B cell (primary cell): ENCODE measurements around the gene P4HA1. TPM values are rescaled to one million over a fixed set of nuclear protein-coding genes. Genes with fewer than 3 reads are reported as not detected.

Source experiments
- ATAC-seq: fragments of 200-7000 bp; cut with Tn5 transposase; one replicate; pipeline ENCODE4 v1.10.0; 2021; ENCODE audit warnings: low read depth, mild to moderate bottlenecking, moderate number of reproducible peaks, moderate library complexity
- CTCF ChIA-PET: fragments of 350-600 bp; sonication (Branson Sonifier 250); formaldehyde crosslinking; loops from one replicate; lab custom pipeline; 2021; ENCODE audit warnings: antibody characterized with exemption, inconsistent platforms; lab: Charles Lee
- POLR2A ChIA-PET: fragments of 350-600 bp; sonication (Branson Sonifier 250); formaldehyde crosslinking; loops from one replicate; lab custom pipeline; 2021; ENCODE audit warnings: antibody characterized with exemption; lab: Charles Lee
- DNase-seq: peaks from one replicate; pipeline ENCODE4 v3.0.0; 2013
- H2AFZ ChIP-seq: 2 replicates; pipeline ENCODE4 v1.6.1; 2012; ENCODE audit warnings: mild to moderate bottlenecking, low read depth, low read length; ENCODE audit not compliant: insufficient read depth, poor library complexity, severe bottlenecking
- H3K27ac ChIP-seq, 2 donors: 1 replicate in 1 of 2; 2 replicates in 1 of 2; pipeline ENCODE4 v1.5.1; 2012 to 2013; ENCODE audit warnings: low read length in 2 of 2, mild to moderate bottlenecking in 2 of 2, moderate library complexity in 1 of 2
- H3K27me3 ChIP-seq, 4 experiments: fragments of 200-600 bp in 1 of 4; sonication (generic) in 1 of 4; replicated peaks in 1 of 4; 1 replicate in 2 of 4; 2 replicates in 2 of 4; pipeline versions ENCODE4 v1.6.1 to v1.7.0; 2013 to 2016; ENCODE audit warnings: low read length in 3 of 4, mild to moderate bottlenecking in 2 of 4, mixed read lengths in 1 of 4, moderate library complexity in 1 of 4; ENCODE audit not compliant: insufficient read depth in 4 of 4, control insufficient read depth in 3 of 4; ENCODE audit errors: control extremely low read depth in 1 of 4
- H3K36me3 ChIP-seq, 2 experiments: replicated peaks in 1 of 2; 1 replicate in 1 of 2; 2 replicates in 1 of 2; pipeline versions ENCODE4 v1.6.1 to v1.7.1; 2013; ENCODE audit warnings: low read length in 1 of 2; ENCODE audit not compliant: insufficient read depth in 2 of 2, control insufficient read depth in 1 of 2; ENCODE audit errors: control extremely low read depth in 1 of 2, extremely low read depth in 1 of 2
- H3K4me1 ChIP-seq, 2 donors: fragments of 200-600 bp in 1 of 2; sonication (generic) in 1 of 2; 1 replicate in 1 of 2; 2 replicates in 1 of 2; pipeline versions ENCODE4 v1.5.1 to v1.6.1; 2013 to 2017; ENCODE audit warnings: low read length in 2 of 2; ENCODE audit not compliant: control insufficient read depth in 2 of 2, insufficient read depth in 2 of 2
- H3K4me2 ChIP-seq: replicated peaks from 2 replicates; pipeline ENCODE3; 2012; ENCODE audit warnings: mild to moderate bottlenecking, low read depth, low read length; ENCODE audit not compliant: poor library complexity, severe bottlenecking
- H3K4me3 ChIP-seq, 5 experiments: fragments of 200-600 bp in 1 of 5; sonication (generic) in 1 of 5; 1 replicate in 3 of 5; 2 replicates in 2 of 5; pipeline versions ENCODE4 v1.5.1 to v1.7.0; 2011 to 2016; ENCODE audit warnings: low read length in 4 of 5, mild to moderate bottlenecking in 4 of 5, low read depth in 2 of 5, control low read depth in 1 of 5, moderate library complexity in 1 of 5; ENCODE audit not compliant: insufficient read depth in 1 of 5; ENCODE audit errors: control extremely low read depth in 1 of 5, extremely low read depth in 1 of 5
- H3K79me2 ChIP-seq: fragments of 200-600 bp; sonication (generic); one replicate; pipeline ENCODE4 v1.6.0; 2016; ENCODE audit warnings: low read length; ENCODE audit not compliant: control insufficient read depth, insufficient read depth
- H3K9ac ChIP-seq: fragments of 200-600 bp; sonication (generic); 2 replicates; pipeline ENCODE4 v1.6.1; 2017; ENCODE audit warnings: mild to moderate bottlenecking, low read length, moderate library complexity
- H3K9me3 ChIP-seq, 3 donors: one replicate each; pipeline versions ENCODE4 v1.6.1 to v1.7.1; 2013; ENCODE audit warnings: low read length in 2 of 3; ENCODE audit not compliant: control insufficient read depth in 2 of 3, insufficient read depth in 1 of 3; ENCODE audit errors: control extremely low read depth in 1 of 3
- H4K20me1 ChIP-seq: 2 replicates; pipeline ENCODE4 v1.6.0; 2012; ENCODE audit warnings: mild to moderate bottlenecking, low read length; ENCODE audit not compliant: insufficient read depth, control insufficient read depth, poor library complexity, severe bottlenecking
- H3K27ac Mint-ChIP-seq: one replicate; pipeline ENCODE4 v1.8.0; 2021; ENCODE audit warnings: mixed read lengths
- H3K27me3 Mint-ChIP-seq: one replicate; pipeline ENCODE4 v1.8.0; 2021; ENCODE audit warnings: mixed read lengths
- H3K4me1 Mint-ChIP-seq: one replicate; pipeline ENCODE4 v1.8.0; 2021; ENCODE audit warnings: mixed read lengths
- H3K4me3 Mint-ChIP-seq: one replicate; pipeline ENCODE4 v1.8.0; 2021; ENCODE audit warnings: mixed read lengths
- H3K9me3 Mint-ChIP-seq: one replicate; pipeline ENCODE4 v1.8.0; 2022; ENCODE audit warnings: mixed read lengths; ENCODE audit not compliant: insufficient read depth
- CTCF ChIP-seq: fragments of 200-600 bp; IDR thresholded peaks from one replicate; pipeline ENCODE4 v1.8.0; 2022; ENCODE audit warnings: antibody characterized with exemption, mild to moderate bottlenecking
- EZH2 ChIP-seq: IDR thresholded peaks from 2 replicates; pipeline ENCODE4 v1.6.1; 2012; ENCODE audit warnings: borderline replicate concordance, low read depth, mild to moderate bottlenecking, moderate library complexity, low read length; ENCODE audit not compliant: insufficient read depth, poor library complexity, severe bottlenecking
- WGBS: methylation state at CpG from one replicate; pipeline ENCODE4 v1.1.5; 2013; ENCODE audit warnings: missing lambda C conversion rate; ENCODE audit not compliant: insufficient coverage; 5-methylcytosine and 5-hydroxymethylcytosine counted together
- intact Hi-C: fragments of 100-400 bp; cut with micrococcal nuclease; formaldehyde crosslinking; loops from one replicate; pipeline ENCODE4 v1.10.0; 2022
- polyA plus RNA-seq: library from polyadenylated mRNA; depleted of rRNA; stranded (reverse); fragments of >200 nt; gene quantifications from 2 replicates; pipeline ENCODE4 v1.2.3, GENCODE V29; 2012
- total RNA-seq, 2 donors: library from RNA; stranded (reverse); fragments of 120-200 nt in 1 of 2; gene quantifications; 1 replicate in 1 of 2; 2 replicates in 1 of 2; pipeline versions ENCODE4 v1.2.3 to v1.2.4, GENCODE V29; 2013 to 2022

Gene P4HA1
- total and polyA plus RNA-seq, 2 donors (not counting 1 experiment from before 2014, with no cell fraction given), result 12.8 to 19.0 TPM

GRCh38 chr10:73131913-73132686, 35.4 kb upstream of the P4HA1 start:
- Histone ChIP-seq H3K36me3 (peaks cover 12 to 69% of the 10 kb centered on the region in 2 experiments), H3K9me3 (peaks cover 0 to 1% (median 0%) of the 10 kb centered on the region in 3 donors), H3K79me2 (no peaks in the 10 kb centered on the region), H3K4me1 (no peaks in the 10 kb centered on the region), H2AFZ (no peak overlapping the region), H3K4me2 (no peak overlapping the region), H3K27ac (no peak overlapping the region), H4K20me1 (no peaks in the 10 kb centered on the region), H3K9ac (no peak overlapping the region), H3K4me3 (no peak overlapping the region), H3K27me3 (no peaks in the 10 kb centered on the region)
- ATAC-seq (peak; percentile 36), DNase-seq (no peak)
- H3K27me3 Mint-ChIP-seq, result no peaks in the 10 kb centered on the region
- intact Hi-C loops, result loop anchor here (5.0 kb wide), 1 partner anchor 35 kb away; the partner anchor contains the start of gene P4HA1
- peaks cover 12% of the 10 kb centered on the region for H3K4me1 Mint-ChIP-seq
- POLR2A ChIA-PET, result no interaction called here
- no peaks in the 10 kb centered on the region for H3K9me3 Mint-ChIP-seq
- 100% methylated on average over 1 of the region's 2 CpGs for WGBS
- H3K27ac Mint-ChIP-seq, result peak overlapping the region; percentile 12
- CTCF ChIA-PET, result interaction anchor here (3.2 kb wide), 1 partner anchor 36 kb away, joined by 12 read pairs; the partner anchor contains the start of gene P4HA1
- TF ChIP-seq EZH2 (no peak), CTCF (no peak)
- H3K4me3 Mint-ChIP-seq, result no peak overlapping the region

GRCh38 chr10:73131301-73131700, 34.6 kb upstream of the P4HA1 start:
- ATAC-seq (no peak), DNase-seq (no peak)
- Mint-ChIP-seq H3K4me3 (no peak overlapping the region), H3K27ac (no peak overlapping the region), H3K27me3 (no peaks in the 10 kb centered on the region), H3K9me3 (no peaks in the 10 kb centered on the region), H3K4me1 (peaks cover 12% of the 10 kb centered on the region)
- Histone ChIP-seq H3K27me3 (no peaks in the 10 kb centered on the region), H3K4me2 (no peak overlapping the region), H4K20me1 (no peaks in the 10 kb centered on the region), H3K4me3 (no peak overlapping the region), H2AFZ (no peak overlapping the region), H3K79me2 (no peaks in the 10 kb centered on the region), H3K4me1 (no peaks in the 10 kb centered on the region), H3K9ac (no peak overlapping the region), H3K9me3 (peaks cover 0 to 1% (median 0%) of the 10 kb centered on the region in 3 donors), H3K27ac (no peak overlapping the region), H3K36me3 (peaks cover 17 to 67% of the 10 kb centered on the region in 2 experiments)
- 17% methylated on average over 1 of the region's 2 CpGs for WGBS
- intact Hi-C loops, result loop anchor here (5.0 kb wide), 1 partner anchor 34 kb away; the partner anchor contains the start of gene P4HA1
- CTCF ChIA-PET, result interaction anchor here (3.2 kb wide), 1 partner anchor 35 kb away, joined by 12 read pairs; the partner anchor contains the start of gene P4HA1
- POLR2A ChIA-PET, result no interaction called here
- no peak for TF ChIP-seq CTCF
- TF ChIP-seq EZH2, result no peak
